ENCODE measurements around the gene TMEM120A.

- TF ChIP-seq, protein P1, sequence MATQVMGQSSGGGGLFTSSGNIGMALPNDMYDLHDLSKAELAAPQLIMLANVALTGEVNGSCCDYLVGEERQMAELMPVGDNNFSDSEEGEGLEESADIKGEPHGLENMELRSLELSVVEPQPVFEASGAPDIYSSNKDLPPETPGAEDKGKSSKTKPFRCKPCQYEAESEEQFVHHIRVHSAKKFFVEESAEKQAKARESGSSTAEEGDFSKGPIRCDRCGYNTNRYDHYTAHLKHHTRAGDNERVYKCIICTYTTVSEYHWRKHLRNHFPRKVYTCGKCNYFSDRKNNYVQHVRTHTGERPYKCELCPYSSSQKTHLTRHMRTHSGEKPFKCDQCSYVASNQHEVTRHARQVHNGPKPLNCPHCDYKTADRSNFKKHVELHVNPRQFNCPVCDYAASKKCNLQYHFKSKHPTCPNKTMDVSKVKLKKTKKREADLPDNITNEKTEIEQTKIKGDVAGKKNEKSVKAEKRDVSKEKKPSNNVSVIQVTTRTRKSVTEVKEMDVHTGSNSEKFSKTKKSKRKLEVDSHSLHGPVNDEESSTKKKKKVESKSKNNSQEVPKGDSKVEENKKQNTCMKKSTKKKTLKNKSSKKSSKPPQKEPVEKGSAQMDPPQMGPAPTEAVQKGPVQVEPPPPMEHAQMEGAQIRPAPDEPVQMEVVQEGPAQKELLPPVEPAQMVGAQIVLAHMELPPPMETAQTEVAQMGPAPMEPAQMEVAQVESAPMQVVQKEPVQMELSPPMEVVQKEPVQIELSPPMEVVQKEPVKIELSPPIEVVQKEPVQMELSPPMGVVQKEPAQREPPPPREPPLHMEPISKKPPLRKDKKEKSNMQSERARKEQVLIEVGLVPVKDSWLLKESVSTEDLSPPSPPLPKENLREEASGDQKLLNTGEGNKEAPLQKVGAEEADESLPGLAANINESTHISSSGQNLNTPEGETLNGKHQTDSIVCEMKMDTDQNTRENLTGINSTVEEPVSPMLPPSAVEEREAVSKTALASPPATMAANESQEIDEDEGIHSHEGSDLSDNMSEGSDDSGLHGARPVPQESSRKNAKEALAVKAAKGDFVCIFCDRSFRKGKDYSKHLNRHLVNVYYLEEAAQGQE (IDR thresholded peaks at IDR 0.05; ENCODE audit: unreplicated experiment), result no peak
- TF ChIP-seq STAT1 (IDR thresholded peaks at IDR 0.05; ENCODE audit: unreplicated experiment) (no peak), CTCF (conservative IDR thresholded peaks at IDR 0.05; ENCODE audit: low read depth in 2 of 2) (no peak), CREB1 (CRISPR knock-in tag; IDR thresholded peaks at IDR 0.05; ENCODE audit: low read depth) (no peak), EZH2 (IDR thresholded peaks at IDR 0.05; ENCODE audit: low read depth, unreplicated experiment) (no peak), POLR2AphosphoS5 (IDR thresholded peaks at IDR 0.05; ENCODE audit: low read depth) (no peak), ZNF331 (CRISPR knock-in tag; IDR thresholded peaks at IDR 0.05; ENCODE audit: low read depth) (no peak), EZH2phosphoT487 (IDR thresholded peaks at IDR 0.05; ENCODE audit: unreplicated experiment) (no peak), JUNB (IDR thresholded peaks at IDR 0.05; ENCODE audit: unreplicated experiment) (no peak), ETS1 (IDR thresholded peaks at IDR 0.05) (no peak)
- TF ChIP-seq, protein P2, sequence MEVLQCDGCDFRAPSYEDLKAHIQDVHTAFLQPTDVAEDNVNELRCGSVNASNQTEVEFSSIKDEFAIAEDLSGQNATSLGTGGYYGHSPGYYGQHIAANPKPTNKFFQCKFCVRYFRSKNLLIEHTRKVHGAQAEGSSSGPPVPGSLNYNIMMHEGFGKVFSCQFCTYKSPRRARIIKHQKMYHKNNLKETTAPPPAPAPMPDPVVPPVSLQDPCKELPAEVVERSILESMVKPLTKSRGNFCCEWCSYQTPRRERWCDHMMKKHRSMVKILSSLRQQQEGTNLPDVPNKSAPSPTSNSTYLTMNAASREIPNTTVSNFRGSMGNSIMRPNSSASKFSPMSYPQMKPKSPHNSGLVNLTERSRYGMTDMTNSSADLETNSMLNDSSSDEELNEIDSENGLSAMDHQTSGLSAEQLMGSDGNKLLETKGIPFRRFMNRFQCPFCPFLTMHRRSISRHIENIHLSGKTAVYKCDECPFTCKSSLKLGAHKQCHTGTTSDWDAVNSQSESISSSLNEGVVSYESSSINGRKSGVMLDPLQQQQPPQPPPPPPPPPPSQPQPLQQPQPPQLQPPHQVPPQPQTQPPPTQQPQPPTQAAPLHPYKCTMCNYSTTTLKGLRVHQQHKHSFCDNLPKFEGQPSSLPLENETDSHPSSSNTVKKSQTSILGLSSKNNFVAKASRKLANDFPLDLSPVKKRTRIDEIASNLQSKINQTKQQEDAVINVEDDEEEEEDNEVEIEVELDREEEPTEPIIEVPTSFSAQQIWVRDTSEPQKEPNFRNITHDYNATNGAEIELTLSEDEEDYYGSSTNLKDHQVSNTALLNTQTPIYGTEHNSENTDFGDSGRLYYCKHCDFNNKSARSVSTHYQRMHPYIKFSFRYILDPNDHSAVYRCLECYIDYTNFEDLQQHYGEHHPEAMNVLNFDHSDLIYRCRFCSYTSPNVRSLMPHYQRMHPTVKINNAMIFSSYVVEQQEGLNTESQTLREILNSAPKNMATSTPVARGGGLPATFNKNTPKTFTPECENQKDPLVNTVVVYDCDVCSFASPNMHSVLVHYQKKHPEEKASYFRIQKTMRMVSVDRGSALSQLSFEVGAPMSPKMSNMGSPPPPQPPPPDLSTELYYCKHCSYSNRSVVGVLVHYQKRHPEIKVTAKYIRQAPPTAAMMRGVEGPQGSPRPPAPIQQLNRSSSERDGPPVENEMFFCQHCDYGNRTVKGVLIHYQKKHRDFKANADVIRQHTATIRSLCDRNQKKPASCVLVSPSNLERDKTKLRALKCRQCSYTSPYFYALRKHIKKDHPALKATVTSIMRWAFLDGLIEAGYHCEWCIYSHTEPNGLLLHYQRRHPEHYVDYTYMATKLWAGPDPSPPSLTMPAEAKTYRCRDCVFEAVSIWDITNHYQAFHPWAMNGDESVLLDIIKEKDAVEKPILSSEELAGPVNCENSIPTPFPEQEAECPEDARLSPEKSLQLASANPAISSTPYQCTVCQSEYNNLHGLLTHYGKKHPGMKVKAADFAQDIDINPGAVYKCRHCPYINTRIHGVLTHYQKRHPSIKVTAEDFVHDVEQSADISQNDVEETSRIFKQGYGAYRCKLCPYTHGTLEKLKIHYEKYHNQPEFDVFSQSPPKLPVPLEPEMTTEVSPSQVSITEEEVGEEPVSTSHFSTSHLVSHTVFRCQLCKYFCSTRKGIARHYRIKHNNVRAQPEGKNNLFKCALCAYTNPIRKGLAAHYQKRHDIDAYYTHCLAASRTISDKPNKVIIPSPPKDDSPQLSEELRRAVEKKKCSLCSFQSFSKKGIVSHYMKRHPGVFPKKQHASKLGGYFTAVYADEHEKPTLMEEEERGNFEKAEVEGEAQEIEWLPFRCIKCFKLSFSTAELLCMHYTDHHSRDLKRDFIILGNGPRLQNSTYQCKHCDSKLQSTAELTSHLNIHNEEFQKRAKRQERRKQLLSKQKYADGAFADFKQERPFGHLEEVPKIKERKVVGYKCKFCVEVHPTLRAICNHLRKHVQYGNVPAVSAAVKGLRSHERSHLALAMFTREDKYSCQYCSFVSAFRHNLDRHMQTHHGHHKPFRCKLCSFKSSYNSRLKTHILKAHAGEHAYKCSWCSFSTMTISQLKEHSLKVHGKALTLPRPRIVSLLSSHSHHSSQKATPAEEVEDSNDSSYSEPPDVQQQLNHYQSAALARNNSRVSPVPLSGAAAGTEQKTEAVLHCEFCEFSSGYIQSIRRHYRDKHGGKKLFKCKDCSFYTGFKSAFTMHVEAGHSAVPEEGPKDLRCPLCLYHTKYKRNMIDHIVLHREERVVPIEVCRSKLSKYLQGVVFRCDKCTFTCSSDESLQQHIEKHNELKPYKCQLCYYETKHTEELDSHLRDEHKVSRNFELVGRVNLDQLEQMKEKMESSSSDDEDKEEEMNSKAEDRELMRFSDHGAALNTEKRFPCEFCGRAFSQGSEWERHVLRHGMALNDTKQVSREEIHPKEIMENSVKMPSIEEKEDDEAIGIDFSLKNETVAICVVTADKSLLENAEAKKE (CRISPR knock-in tag; IDR thresholded peaks at IDR 0.05), result no peak
These were observed 40.5 kb downstream of the TMEM120A start for GRCh38 chr7:75953931-75954330.

Data from GM23338 (cell line).